K562 (cell line): ENCODE data around the gene ZER1. TPM values are rescaled to one million over a fixed set of nuclear protein-coding genes. Genes with fewer than 3 reads are reported as not detected.

Source experiments
- CREM ChIP-seq: IDR thresholded peaks from 2 replicates; pipeline ENCODE4 v1.6.1; 2014; ENCODE audit warnings: antibody characterized with exemption, low read depth
- CXXC5 ChIP-seq: fragments of 250-450 bp; sonication (Bioruptor Pico); IDR thresholded peaks from 2 replicates; pipeline ENCODE4 v1.8.0; 2022; ENCODE audit warnings: inconsistent platforms, mild to moderate bottlenecking, moderate library complexity
- ELF4 ChIP-seq: fragments of 450-650 bp; formaldehyde crosslinking; IDR thresholded peaks from 2 replicates; pipeline ENCODE4 v1.4.0; 2022; ENCODE audit warnings: missing genetic modification characterization
- GABPB1 ChIP-seq: sonication (generic); formaldehyde crosslinking; IDR thresholded peaks from 2 replicates; pipeline ENCODE4 v1.8.0; 2022; ENCODE audit warnings: mild to moderate bottlenecking, missing genetic modification reagents
- HDAC1 ChIP-seq, 2 experiments: fragments of 450-650 bp; IDR thresholded peaks; 2 replicates each; pipeline ENCODE4 v1.6.1; 2016 to 2017; ENCODE audit warnings: inconsistent platforms in 1 of 2, mild to moderate bottlenecking in 1 of 2, moderate library complexity in 1 of 2
- HDAC8 ChIP-seq: fragments of 450-650 bp; IDR thresholded peaks from 2 replicates; pipeline ENCODE4 v1.6.1; 2016; ENCODE audit warnings: mild to moderate bottlenecking, missing genetic modification characterization, moderate library complexity, missing compliant biosample characterization
- OTX1 ChIP-seq: fragments of 450-650 bp; formaldehyde crosslinking; IDR thresholded peaks from 2 replicates; pipeline ENCODE4 v1.4.0; 2022; ENCODE audit warnings: mild to moderate bottlenecking
- PHF8 ChIP-seq: fragments of 200-600 bp; sonication (generic); IDR thresholded peaks from 2 replicates; pipeline ENCODE4 v1.6.1; 2012; ENCODE audit warnings: mixed run types, mild to moderate bottlenecking, inconsistent platforms, low read length, moderate library complexity, borderline replicate concordance
- POLR2AphosphoS2 ChIP-seq: IDR thresholded peaks from 2 replicates; pipeline ENCODE4 v1.6.1; 2012; ENCODE audit warnings: low read length, improper control_type of control experiment
- PRMT5 ChIP-seq: sonication (generic); formaldehyde crosslinking; IDR thresholded peaks from 2 replicates; pipeline ENCODE4 v1.5.0; 2020; ENCODE audit warnings: missing genetic modification reagents
- PRPF4 ChIP-seq: fragments of 200-400 bp; formaldehyde crosslinking; IDR thresholded peaks from one replicate; pipeline ENCODE4 v1.6.1; 2017; ENCODE audit warnings: low read length, low read depth, mild to moderate bottlenecking; ENCODE audit not compliant: insufficient read depth, poor library complexity, severe bottlenecking
- TEAD1 ChIP-seq, 2 experiments: fragments of 450-650 bp in 1 of 2; sonication (generic) in 1 of 2; formaldehyde crosslinking; IDR thresholded peaks; 2 replicates each; pipeline versions ENCODE4 v1.4.0 to v1.8.0; 2020 to 2022; ENCODE audit warnings: mild to moderate bottlenecking in 2 of 2, missing genetic modification reagents in 1 of 2
- TOE1 ChIP-seq, 2 experiments: fragments of 450-650 bp in 1 of 2; sonication (generic) in 1 of 2; formaldehyde crosslinking in 1 of 2; IDR thresholded peaks; 2 replicates each; pipeline versions ENCODE4 v1.7.1 to v1.8.0; 2016 to 2022; ENCODE audit warnings: borderline replicate concordance in 2 of 2, mild to moderate bottlenecking in 2 of 2, antibody characterized with exemption in 1 of 2, inconsistent platforms in 1 of 2, low read depth in 1 of 2, missing genetic modification reagents in 1 of 2, moderate library complexity in 1 of 2
- TSC22D4 ChIP-seq: fragments of 450-650 bp; IDR thresholded peaks from 2 replicates; pipeline ENCODE4 v1.6.1; 2016; ENCODE audit warnings: missing genetic modification characterization, missing biosample characterization, control low read depth
- ZBTB17 ChIP-seq: fragments of 450-650 bp; formaldehyde crosslinking; IDR thresholded peaks from 2 replicates; pipeline ENCODE4 v1.4.0; 2020; ENCODE audit warnings: mild to moderate bottlenecking
- ZC3H4 ChIP-seq: sonication (generic); formaldehyde crosslinking; IDR thresholded peaks from 2 replicates; pipeline ENCODE4 v1.9.0; 2021; ENCODE audit warnings: missing genetic modification reagents, borderline replicate concordance
- polyA plus RNA-seq, 8 experiments: library from polyadenylated mRNA; depleted of rRNA in 4 of 8; stranded (reverse) in 5 of 8; unstranded in 3 of 8; fragments of >200 nt; fragmentation: Nextera tagmentation in 2 of 8; fragmentation: Illumina TruSeq in 1 of 8; extraction: Ambion mirVana in 2 of 8; extraction: Trizol in 1 of 8; gene quantifications; 2 replicates each; pipeline versions ENCODE4 v1.2.1 to v1.2.3, GENCODE V29; 2011 to 2014; ENCODE audit warnings: inconsistent platforms in 1 of 8, missing spikeins in 1 of 8
- total RNA-seq, 7 experiments: library from RNA; depleted of rRNA in 6 of 7; stranded (reverse); fragments of >200 nt in 6 of 7; fragmentation: Illumina TruSeq in 2 of 7; extraction: Trizol in 2 of 7; gene quantifications; 2 replicates each; pipeline versions ENCODE4 v1.2.1 to v1.2.3, GENCODE V29; 2011 to 2021; ENCODE audit warnings: low replicate concordance in 1 of 7
- TF ChIP-seq, protein P1 (sequence below): sonication (generic); formaldehyde crosslinking; IDR thresholded peaks from 2 replicates; pipeline ENCODE4 v1.8.0; 2023; ENCODE audit warnings: mild to moderate bottlenecking, missing genetic modification reagents
- TF ChIP-seq, protein P2 (sequence below): fragments of 450-650 bp; IDR thresholded peaks from 2 replicates; pipeline ENCODE4 v1.6.1; 2014; ENCODE audit warnings: low read depth, mild to moderate bottlenecking, moderate library complexity, borderline replicate concordance
- TF ChIP-seq, protein P3 (sequence below), 2 experiments: IDR thresholded peaks; 2 replicates each; pipeline ENCODE4 v1.6.1; 2011; ENCODE audit warnings: borderline replicate concordance in 1 of 2, control low read depth in 1 of 2, low read depth in 1 of 2, low read length in 1 of 2, mild to moderate bottlenecking in 1 of 2, mixed read lengths in 1 of 2, moderate library complexity in 1 of 2; ENCODE audit not compliant: insufficient read depth in 1 of 2, insufficient read length in 1 of 2, poor library complexity in 1 of 2, severe bottlenecking in 1 of 2; ENCODE audit errors: extremely low read depth in 1 of 2

Gene ZER1
- total and polyA plus RNA-seq, 9 of the 15 experiments (the other 6 are each of a cell fraction or from before 2014, with no cell fraction given) = 0.07 to 10.7 (median 6.2) TPM

DNA sequence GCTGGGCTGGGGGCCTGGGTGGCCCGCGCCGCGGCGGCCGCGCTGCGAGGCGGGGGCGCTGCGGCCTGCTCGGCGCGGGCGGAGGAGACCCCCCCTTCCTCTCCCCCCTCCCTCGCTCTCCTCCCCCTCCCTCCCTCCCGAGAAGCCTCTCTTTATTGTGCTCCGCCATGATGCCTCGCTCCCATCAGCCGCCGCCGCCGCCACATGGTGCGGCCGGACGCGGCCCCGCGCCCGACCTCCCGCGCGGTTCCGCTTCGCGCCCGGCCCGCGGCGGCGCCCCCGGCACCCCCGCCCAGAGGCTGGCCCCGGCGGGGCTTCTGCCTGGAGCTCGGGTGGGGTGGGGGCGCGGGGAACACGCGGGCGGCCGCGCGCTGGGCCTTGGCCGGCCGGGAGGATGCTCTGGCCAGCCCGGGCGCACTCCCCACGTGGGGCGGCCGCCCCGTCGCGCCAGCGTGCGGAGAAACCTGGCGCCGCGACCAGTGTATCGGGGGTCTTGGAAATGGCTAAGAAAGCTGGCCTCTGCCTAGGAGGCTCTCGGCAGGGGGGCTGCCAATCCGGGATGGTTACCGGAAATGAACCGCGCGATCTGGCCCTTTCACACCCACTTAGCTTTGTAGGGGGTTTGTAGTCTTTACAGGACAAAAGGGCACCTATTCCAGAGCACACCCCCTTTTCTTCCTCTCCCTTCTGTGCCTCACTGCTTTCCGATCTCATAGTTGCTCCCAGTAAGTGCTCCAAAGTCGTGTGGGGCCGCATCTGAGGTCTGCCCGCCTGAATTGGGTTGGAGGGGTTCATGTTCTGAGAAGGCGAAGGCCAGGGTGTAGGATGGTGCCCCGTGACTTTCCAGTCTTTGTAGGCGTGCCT is 81.7 kb downstream of the ZER1 start (continued):
- TF ChIP-seq, protein P1, sequence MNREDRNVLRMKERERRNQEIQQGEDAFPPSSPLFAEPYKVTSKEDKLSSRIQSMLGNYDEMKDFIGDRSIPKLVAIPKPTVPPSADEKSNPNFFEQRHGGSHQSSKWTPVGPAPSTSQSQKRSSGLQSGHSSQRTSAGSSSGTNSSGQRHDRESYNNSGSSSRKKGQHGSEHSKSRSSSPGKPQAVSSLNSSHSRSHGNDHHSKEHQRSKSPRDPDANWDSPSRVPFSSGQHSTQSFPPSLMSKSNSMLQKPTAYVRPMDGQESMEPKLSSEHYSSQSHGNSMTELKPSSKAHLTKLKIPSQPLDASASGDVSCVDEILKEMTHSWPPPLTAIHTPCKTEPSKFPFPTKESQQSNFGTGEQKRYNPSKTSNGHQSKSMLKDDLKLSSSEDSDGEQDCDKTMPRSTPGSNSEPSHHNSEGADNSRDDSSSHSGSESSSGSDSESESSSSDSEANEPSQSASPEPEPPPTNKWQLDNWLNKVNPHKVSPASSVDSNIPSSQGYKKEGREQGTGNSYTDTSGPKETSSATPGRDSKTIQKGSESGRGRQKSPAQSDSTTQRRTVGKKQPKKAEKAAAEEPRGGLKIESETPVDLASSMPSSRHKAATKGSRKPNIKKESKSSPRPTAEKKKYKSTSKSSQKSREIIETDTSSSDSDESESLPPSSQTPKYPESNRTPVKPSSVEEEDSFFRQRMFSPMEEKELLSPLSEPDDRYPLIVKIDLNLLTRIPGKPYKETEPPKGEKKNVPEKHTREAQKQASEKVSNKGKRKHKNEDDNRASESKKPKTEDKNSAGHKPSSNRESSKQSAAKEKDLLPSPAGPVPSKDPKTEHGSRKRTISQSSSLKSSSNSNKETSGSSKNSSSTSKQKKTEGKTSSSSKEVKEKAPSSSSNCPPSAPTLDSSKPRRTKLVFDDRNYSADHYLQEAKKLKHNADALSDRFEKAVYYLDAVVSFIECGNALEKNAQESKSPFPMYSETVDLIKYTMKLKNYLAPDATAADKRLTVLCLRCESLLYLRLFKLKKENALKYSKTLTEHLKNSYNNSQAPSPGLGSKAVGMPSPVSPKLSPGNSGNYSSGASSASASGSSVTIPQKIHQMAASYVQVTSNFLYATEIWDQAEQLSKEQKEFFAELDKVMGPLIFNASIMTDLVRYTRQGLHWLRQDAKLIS (CRISPR knock-in tag) = peak; percentile 33; the same call in 1 of the 2 replicates
- TF ChIP-seq CXXC5 (CRISPR knock-in tag) (peak; percentile 40), TSC22D4 (tag) (no peak), ZBTB17 (CRISPR knock-in tag) (peak; percentile 50; the same call in 1 of the 2 replicates), PHF8 (peak; percentile 23; the same call in 1 of the 2 replicates), POLR2AphosphoS2 (peak; percentile 84), PRPF4 (no peak), HDAC1 (IDR thresholded peaks at IDR 0.05) (peak in 1 of 2 experiments; percentile 82; a peak in 2 of 4 replicates), CREM (peak; percentile 66), TOE1 (IDR thresholded peaks at IDR 0.05; ENCODE audit: borderline replicate concordance) (peak; percentile 55; the same call in 1 of the 2 replicates), TOE1 (CRISPR knock-in tag; IDR thresholded peaks at IDR 0.05; ENCODE audit: borderline replicate concordance, low read depth) (no peak), ELF4 (peak; percentile 50; the same call in 1 of the 2 replicates), ZC3H4 (CRISPR knock-in tag) (0 out of 2 replicates have a peak, but pooled peaks have one; percentile 61), HDAC8 (tag) (0 out of 2 replicates have a peak, but pooled peaks have one; percentile 33), OTX1 (CRISPR knock-in tag) (0 out of 2 replicates have a peak, but pooled peaks have one; percentile 40), PRMT5 (no peak), TEAD1 (CRISPR knock-in tag; IDR thresholded peaks at IDR 0.05) (peak in 1 of 2 experiments; percentile 45; a peak in 1 of 4 replicates), GABPB1 (CRISPR knock-in tag) (peak; percentile 58; the same call in 1 of the 2 replicates)
- TF ChIP-seq, protein P2, sequence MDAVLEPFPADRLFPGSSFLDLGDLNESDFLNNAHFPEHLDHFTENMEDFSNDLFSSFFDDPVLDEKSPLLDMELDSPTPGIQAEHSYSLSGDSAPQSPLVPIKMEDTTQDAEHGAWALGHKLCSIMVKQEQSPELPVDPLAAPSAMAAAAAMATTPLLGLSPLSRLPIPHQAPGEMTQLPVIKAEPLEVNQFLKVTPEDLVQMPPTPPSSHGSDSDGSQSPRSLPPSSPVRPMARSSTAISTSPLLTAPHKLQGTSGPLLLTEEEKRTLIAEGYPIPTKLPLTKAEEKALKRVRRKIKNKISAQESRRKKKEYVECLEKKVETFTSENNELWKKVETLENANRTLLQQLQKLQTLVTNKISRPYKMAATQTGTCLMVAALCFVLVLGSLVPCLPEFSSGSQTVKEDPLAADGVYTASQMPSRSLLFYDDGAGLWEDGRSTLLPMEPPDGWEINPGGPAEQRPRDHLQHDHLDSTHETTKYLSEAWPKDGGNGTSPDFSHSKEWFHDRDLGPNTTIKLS = peak; percentile 20; the same call in 1 of the 2 replicates
- TF ChIP-seq, protein P3, sequence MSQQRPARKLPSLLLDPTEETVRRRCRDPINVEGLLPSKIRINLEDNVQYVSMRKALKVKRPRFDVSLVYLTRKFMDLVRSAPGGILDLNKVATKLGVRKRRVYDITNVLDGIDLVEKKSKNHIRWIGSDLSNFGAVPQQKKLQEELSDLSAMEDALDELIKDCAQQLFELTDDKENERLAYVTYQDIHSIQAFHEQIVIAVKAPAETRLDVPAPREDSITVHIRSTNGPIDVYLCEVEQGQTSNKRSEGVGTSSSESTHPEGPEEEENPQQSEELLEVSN (IDR thresholded peaks at IDR 0.05; ENCODE audit: borderline replicate concordance in 1 of 2, extremely low read depth in 1 of 2, insufficient read depth in 1 of 2, insufficient read length in 1 of 2, low read depth in 1 of 2, low read length in 1 of 2, poor library complexity in 1 of 2, severe bottlenecking in 1 of 2) = peak in 1 of 2 experiments; percentile 10
